ENCODE results near the gene LRMDA.

Gene LRMDA

DNA sequence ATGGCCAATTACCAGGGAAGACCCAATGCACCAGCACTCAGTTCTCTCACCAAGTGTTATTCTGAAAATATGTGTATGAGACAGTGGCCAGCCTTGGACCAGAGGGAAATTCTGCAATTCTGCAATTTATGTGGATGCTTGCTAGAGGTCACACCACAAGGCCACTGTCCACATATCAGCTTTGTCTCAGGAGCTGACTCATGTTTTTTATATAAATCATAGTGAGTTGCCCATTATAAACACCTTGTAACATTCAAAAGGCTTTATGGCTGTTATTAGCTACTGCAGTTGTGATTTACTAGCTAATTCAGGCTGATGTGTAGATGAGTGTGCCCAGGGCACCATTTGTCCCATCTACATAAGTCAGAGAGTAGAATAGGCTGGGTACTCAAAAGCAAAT lies 649.0 kb downstream of the LRMDA start:
- Mint-ChIP-seq H3K9me3 (no peaks in the 10 kb centered on the region), H3K27ac (no peak overlapping the region), H3K27me3 (no peaks in the 10 kb centered on the region), H3K36me3 (no peaks in the 10 kb centered on the region), H3K4me1 (no peaks in the 10 kb centered on the region), H3K4me3 (no peak overlapping the region)
- ATAC-seq: no peak

GRCh38 chr10:76080991-76081390 lies 649.6 kb downstream of the LRMDA start:
- Mint-ChIP-seq H3K27ac (no peak overlapping the region), H3K4me3 (no peak overlapping the region), H3K27me3 (no peaks in the 10 kb centered on the region), H3K36me3 (no peaks in the 10 kb centered on the region), H3K4me1 (no peaks in the 10 kb centered on the region), H3K9me3 (no peaks in the 10 kb centered on the region)
- ATAC-seq: no peak

DNA sequence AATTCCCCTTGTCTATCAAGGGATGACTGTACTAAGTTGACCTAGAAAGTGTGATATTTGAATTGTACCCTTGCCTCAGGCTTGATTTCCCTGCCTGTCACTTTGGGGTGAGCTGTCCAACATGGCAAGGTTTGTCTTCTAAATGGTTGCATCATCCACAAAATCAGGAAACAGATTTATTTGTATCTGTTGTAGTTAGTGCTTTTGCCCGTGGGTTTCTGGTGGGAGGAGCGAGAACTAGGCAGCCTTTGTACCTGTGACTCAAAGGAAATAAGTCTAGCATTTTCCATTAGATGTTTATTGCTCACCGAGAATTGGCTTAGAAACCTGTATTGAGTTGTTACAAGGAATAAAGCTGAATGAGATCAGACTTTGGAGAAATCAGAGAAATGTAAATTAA lies 650.8 kb downstream of the LRMDA start:
- Mint-ChIP-seq H3K27ac (no peak overlapping the region), H3K4me3 (no peak overlapping the region), H3K27me3 (peaks cover 10% of the 10 kb centered on the region), H3K9me3 (no peaks in the 10 kb centered on the region), H3K4me1 (no peaks in the 10 kb centered on the region), H3K36me3 (no peaks in the 10 kb centered on the region)
- no peak for ATAC-seq

DNA sequence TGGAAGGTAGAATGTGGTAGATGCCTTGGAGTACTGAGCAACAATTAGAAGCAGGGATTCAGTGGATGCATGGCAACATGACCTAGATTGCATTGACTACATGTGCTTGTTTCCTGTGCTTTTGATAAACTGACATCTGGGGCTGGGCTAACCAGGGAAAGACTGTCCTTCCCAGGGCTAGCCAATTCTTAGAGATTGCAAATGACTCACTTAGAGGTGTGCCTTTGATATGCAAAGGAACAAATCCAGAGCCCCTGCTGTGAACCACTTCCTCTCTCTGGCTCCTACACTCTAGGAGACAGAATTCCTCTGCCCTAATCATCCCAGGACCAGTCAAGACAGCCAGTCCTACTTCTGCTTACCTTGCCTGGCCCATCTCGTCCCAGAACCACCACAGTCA lies 651.5 kb downstream of the LRMDA start:
- Mint-ChIP-seq H3K27me3 (peaks cover 11% of the 10 kb centered on the region), H3K4me1 (no peaks in the 10 kb centered on the region), H3K9me3 (no peaks in the 10 kb centered on the region), H3K4me3 (no peak overlapping the region), H3K36me3 (no peaks in the 10 kb centered on the region), H3K27ac (no peak overlapping the region)
- ATAC-seq: no peak

DNA sequence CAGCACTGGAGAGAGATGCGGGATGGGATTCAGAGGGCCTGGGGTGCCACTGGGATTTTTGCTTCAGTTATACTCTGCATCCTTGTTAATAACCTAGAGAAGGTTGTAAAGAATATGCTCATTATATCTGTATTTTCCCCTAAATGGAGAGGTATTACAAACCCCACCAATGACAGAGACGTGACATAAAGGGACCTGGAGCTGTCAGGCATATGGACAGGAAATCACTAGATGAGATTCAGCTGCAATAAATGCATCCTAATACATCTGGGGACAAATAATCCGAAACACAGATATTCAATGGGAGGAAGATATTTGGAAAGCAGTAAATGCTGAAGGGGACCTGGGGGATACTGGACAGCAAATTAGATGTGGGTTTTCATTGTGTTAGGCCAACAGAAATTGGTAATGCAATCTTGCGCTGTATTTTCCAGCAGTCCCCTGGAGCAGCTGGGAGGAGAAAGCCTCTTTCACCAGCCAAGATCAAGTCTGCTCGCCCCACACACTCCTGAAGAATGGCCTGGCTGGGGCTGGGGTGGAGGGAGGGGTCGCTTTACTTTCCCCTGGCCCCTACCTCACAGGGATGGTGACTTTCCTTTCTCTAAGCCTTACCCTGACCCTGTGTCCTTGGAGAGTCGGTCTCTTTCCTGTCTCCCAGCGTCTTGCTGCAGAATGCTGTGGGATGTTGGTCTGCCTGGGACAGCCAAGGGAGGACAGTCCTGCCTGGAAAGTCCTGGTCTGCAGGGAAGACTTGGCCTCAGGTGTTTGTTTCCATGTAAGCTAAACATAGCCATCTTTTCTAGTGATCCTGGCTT lies 653.8 kb downstream of the LRMDA start:
- no peak overlapping the region for H3K4me3 Mint-ChIP-seq
- peaks cover 11% of the 10 kb centered on the region for H3K27me3 Mint-ChIP-seq
- ATAC-seq: no peak
- H3K9me3 Mint-ChIP-seq: no peaks in the 10 kb centered on the region
- no peaks in the 10 kb centered on the region for H3K36me3 Mint-ChIP-seq
- H3K27ac Mint-ChIP-seq: no peak overlapping the region
- no peaks in the 10 kb centered on the region for H3K4me1 Mint-ChIP-seq

DNA sequence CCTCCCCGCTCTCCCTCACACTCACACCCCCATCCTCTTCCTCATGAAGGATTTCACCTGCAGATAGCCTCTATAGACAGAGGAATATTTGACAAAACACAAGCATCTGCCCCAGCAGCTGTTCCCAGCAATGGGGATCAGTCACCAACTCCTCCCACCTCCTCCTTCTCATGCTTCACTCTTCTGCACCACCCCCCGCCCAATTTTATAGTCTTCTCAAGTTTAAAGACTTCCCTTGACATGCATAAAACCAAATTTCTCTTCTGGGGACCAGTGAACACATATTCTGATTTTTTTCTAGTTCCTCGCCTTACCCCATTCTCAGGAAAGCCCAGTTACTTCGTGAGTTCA lies 654.4 kb downstream of the LRMDA start:
- no peak for ATAC-seq
- Mint-ChIP-seq H3K27me3 (peaks cover 11% of the 10 kb centered on the region), H3K4me3 (no peak overlapping the region), H3K4me1 (no peaks in the 10 kb centered on the region), H3K36me3 (no peaks in the 10 kb centered on the region), H3K9me3 (peaks cover 3% of the 10 kb centered on the region), H3K27ac (no peak overlapping the region)

- H3K9me3 Mint-ChIP-seq: peaks cover 3% of the 10 kb centered on the region
- no peak overlapping the region for H3K27ac Mint-ChIP-seq
- H3K4me1 Mint-ChIP-seq: no peaks in the 10 kb centered on the region
- no peaks in the 10 kb centered on the region for H3K36me3 Mint-ChIP-seq
- H3K4me3 Mint-ChIP-seq: no peak overlapping the region
- ATAC-seq: no peak
- H3K27me3 Mint-ChIP-seq: peaks cover 11% of the 10 kb centered on the region
Measured at GRCh38 chr10:76086170-76086760, 654.8 kb downstream of the LRMDA start.

DNA sequence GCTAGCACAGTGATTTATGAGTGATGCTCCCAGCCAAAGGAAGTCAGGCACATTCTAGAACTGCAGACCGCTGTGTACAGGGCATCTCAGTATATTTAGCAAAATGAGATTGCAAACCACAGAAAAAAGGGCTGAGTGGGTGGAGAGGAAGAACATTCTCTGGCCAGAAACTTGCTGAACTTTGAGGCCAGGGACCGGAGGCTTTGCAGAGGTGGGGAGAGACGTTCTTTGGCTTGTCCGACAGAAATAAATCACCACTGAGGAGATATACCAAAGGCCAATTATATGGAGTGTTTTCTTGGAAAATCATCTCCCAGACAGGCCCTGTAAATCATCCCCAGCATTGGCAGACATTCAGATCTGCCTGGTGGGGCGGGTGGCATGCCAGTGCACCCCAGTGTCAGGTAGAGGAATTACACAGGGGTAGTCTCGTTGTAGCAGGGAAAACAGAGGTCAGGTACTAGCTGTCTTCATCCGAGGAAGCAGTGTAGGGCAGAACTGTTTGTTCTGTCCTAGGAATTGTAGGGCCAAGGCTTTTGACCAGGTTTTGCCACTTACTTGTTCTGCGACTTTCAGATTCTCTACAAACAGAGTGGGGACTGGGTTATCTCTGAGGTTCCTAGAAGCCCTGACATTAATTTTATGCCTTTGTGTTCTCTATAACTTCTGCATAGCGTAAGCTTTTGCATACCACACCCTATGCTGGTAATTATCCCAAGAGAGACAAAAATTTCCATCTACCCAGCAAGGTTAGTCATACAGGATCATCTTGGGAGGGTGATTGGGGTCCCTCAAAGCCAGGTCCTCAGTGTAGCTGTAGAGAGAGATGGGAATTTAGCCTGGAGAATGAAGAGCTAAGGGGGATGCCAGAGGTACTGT lies 655.6 kb downstream of the LRMDA start:
- no peak for ATAC-seq
- Mint-ChIP-seq H3K9me3 (peaks cover 3% of the 10 kb centered on the region), H3K36me3 (no peaks in the 10 kb centered on the region), H3K4me1 (no peaks in the 10 kb centered on the region), H3K4me3 (no peak overlapping the region), H3K27ac (no peak overlapping the region), H3K27me3 (peaks cover 11% of the 10 kb centered on the region)

GRCh38 chr10:76088008-76088407 lies 656.6 kb downstream of the LRMDA start:
- Mint-ChIP-seq H3K36me3 (no peaks in the 10 kb centered on the region), H3K4me1 (no peaks in the 10 kb centered on the region), H3K4me3 (no peak overlapping the region), H3K27me3 (peaks cover 11% of the 10 kb centered on the region), H3K27ac (no peak overlapping the region), H3K9me3 (peaks cover 3% of the 10 kb centered on the region)
- no peak for ATAC-seq

DNA sequence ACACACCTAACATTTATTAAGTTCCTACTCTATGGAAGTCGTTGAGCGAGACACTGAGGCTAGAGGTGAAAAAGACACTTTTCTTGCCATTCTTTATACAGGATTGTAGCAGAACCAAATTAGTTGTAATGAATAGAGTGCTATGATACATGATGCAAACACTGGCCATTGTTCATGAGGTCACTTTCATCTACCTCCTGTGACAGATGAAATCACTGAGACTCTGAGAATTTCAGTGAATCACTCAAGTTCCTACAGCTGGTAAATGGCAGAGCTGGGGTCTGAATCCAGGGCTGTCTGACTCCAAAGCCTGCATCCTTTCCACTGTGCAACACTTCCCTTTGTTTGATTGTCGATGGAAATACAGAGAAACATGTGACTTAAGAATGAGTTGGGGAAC lies 657.6 kb downstream of the LRMDA start:
- no peak for ATAC-seq
- Mint-ChIP-seq H3K27me3 (peaks cover 11% of the 10 kb centered on the region), H3K27ac (no peak overlapping the region), H3K4me3 (no peak overlapping the region), H3K36me3 (no peaks in the 10 kb centered on the region), H3K9me3 (peaks cover 7% of the 10 kb centered on the region), H3K4me1 (no peaks in the 10 kb centered on the region)

DNA sequence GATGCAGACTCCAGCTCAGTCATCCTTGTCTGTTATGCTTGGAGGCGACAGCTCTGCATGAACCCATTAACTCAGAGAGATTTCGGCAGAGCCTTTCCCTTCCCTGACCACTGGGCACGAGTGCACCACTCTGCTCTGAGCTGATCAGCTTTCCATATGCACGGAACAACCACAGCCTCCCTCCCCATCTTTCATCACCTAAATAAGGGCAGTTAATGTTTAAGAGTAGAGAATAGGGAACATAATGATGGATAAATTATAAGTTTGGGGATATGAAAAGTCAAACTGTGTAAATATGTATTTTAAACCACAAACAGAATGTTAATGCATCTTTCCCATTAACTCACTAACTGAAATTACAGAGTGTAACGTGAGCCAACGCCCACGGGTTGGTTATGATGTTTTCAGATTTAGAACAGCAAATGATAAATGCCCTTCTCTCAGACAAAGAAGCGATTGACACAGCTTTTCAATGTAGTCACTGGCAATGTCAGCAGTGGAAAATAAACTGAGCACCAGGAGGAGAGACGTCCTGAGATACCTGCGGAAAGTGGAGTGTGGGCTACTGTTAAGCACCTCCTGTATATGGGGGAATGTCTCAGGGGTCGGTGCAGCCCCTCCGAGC lies 658.2 kb downstream of the LRMDA start:
- peaks cover 7% of the 10 kb centered on the region for H3K9me3 Mint-ChIP-seq
- no peak overlapping the region for H3K27ac Mint-ChIP-seq
- no peak overlapping the region for H3K4me3 Mint-ChIP-seq

DNA sequence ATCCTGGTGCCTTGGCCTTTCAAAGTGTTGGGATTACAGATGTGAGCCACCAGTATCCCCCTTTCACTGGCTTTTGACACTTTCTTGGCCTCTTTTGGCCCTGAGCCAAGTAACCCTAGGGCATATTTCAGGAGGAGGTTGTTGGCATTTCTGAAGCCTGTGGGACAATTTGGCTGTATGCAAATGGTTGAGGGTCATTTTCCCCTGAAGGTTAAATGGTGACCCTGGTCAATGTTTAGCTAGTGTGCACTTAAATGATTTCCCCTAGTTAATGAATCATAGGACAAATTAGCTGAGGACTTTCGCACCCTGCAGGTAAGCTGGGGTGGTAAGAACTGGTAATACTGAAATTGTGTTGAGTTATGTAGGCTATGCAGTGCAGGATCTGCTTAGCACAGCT lies 660.5 kb downstream of the LRMDA start:
- no peak overlapping the region for H3K4me3 Mint-ChIP-seq
- H3K4me1 Mint-ChIP-seq: no peaks in the 10 kb centered on the region
- H3K27ac Mint-ChIP-seq: no peak overlapping the region
- no peaks in the 10 kb centered on the region for H3K36me3 Mint-ChIP-seq
- peaks cover 7% of the 10 kb centered on the region for H3K9me3 Mint-ChIP-seq
- ATAC-seq: no peak
- peaks cover 5% of the 10 kb centered on the region for H3K27me3 Mint-ChIP-seq

More for the DNA sequence above, 658.2 kb downstream of the LRMDA start:
- ATAC-seq: no peak
- no peaks in the 10 kb centered on the region for H3K36me3 Mint-ChIP-seq
- H3K4me1 Mint-ChIP-seq: no peaks in the 10 kb centered on the region
- H3K27me3 Mint-ChIP-seq: peaks cover 11% of the 10 kb centered on the region

DNA sequence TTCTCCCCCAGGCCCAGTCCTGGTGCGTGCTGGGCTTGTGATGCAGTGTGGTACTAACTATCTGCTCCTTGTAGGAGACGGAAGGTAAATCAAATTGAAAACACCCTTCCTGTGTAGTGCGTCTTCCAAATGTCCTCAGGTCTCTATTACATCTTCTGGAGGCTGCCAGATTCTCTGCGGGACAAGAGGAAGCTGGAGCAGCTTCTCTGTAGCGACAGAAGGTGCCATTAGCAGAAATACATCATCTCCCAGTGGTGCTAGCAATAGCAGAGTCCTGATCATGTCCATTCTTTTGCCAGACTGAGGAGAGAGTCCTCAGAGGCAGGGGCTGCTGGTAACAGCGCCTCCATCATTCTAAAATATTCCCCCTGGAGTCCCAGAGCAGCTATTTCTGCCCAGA lies 675.2 kb downstream of the LRMDA start:
- no peaks in the 10 kb centered on the region for H3K36me3 Mint-ChIP-seq
- ATAC-seq: no peak
- H3K4me1 Mint-ChIP-seq: no peaks in the 10 kb centered on the region

DNA sequence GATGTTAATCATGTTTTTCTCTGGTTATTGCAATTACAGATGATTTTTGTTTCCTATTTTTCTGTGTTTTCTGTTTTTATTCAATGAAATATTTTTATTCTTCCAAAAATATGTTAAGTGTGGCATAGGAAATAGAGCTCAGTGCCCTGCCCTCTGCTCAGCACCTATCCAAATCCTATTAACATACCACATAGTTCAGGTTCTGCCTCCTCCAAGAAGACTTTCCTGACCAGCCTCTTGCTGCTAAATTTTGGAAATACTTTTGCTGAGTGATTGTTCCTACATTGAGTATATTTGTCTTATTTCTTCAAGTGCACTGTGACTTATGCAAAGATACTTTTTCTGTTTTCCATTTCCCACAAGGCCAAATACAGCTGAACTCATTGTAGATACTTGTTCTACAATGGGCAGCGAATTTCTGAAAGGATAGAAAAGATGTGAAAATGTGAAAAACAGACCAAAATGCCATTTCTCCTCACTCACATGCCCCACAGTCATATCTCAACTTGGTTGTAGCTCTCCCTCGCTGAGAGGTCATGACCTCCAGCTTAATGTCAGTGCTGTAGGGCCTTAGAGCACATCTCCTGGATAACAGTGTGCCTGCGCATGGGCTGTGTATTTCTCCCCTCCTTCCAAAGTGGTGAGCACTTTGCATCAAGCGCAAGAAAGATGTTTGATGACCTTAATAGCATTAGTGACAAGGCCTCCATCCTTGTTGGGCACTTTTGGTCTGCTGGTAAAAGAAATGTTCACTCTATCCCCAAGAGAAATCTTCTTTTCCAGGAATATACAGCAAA lies 677.3 kb downstream of the LRMDA start:
- ATAC-seq: no peak
- peaks cover 9% of the 10 kb centered on the region for H3K9me3 Mint-ChIP-seq
- no peaks in the 10 kb centered on the region for H3K4me1 Mint-ChIP-seq
- H3K27ac Mint-ChIP-seq: no peak overlapping the region
- H3K4me3 Mint-ChIP-seq: no peak overlapping the region
- peaks cover 9% of the 10 kb centered on the region for H3K27me3 Mint-ChIP-seq
- no peaks in the 10 kb centered on the region for H3K36me3 Mint-ChIP-seq

More for the DNA sequence above, 675.2 kb downstream of the LRMDA start:
- Mint-ChIP-seq H3K9me3 (peaks cover 9% of the 10 kb centered on the region), H3K4me3 (no peak overlapping the region), H3K27ac (no peak overlapping the region), H3K27me3 (peaks cover 9% of the 10 kb centered on the region)

Measured in stimulated activated memory B cell treated with anti-CD40 and anti-IgM and Interleukin-4, amounts not matched to agents 10 μg/mL and 1 μg/mL and 100 μg/mL, for 72 hours (primary cell).